NCI-H2171 treated with DMSO at 0.1 percent for 48 hours (cell line): ENCODE results near the gene AGAP6.
"Not testable (repeated sequence)": the region's sequence is repeated elsewhere in the genome, so short reads cannot be mapped to it uniquely, and the experiment has no call there.

Experiments used
- DNase-seq: peaks from one replicate; lab custom pipeline; 2025; lab: John Stamatoyannopoulos, UW

AGAP6 gene

GRCh38 chr10:50025627-50026026 is 37.4 kb downstream of the AGAP6 start:
- DNase-seq: no peak

GRCh38 chr10:50027195-50027594 is 39.0 kb downstream of the AGAP6 start:
- no peak for DNase-seq

GRCh38 chr10:50033481-50033880 is 45.3 kb downstream of the AGAP6 start:
- no peak for DNase-seq

GRCh38 chr10:50035337-50035736 is 47.1 kb downstream of the AGAP6 start:
- not testable (repeated sequence) for DNase-seq

- no peak for DNase-seq
Measured at GRCh38 chr10:50044941-50045664, 56.9 kb downstream of the AGAP6 start.

GRCh38 chr10:50046457-50046856 is 58.3 kb downstream of the AGAP6 start:
- DNase-seq: not testable (repeated sequence)

- not testable (repeated sequence) for DNase-seq
Measured at GRCh38 chr10:50047594-50047993, 59.4 kb downstream of the AGAP6 start.

- not testable (repeated sequence) for DNase-seq
Measured at GRCh38 chr10:50051995-50052660, 63.9 kb downstream of the AGAP6 start.

GRCh38 chr10:50052778-50053376 is 64.7 kb downstream of the AGAP6 start:
- DNase-seq: not testable (repeated sequence)

- not testable (repeated sequence) for DNase-seq
Measured at GRCh38 chr10:50055494-50056292, 67.5 kb downstream of the AGAP6 start.

GRCh38 chr10:50056654-50057053 is 68.4 kb downstream of the AGAP6 start:
- not testable (repeated sequence) for DNase-seq

GRCh38 chr10:50058727-50059126 is 70.5 kb downstream of the AGAP6 start:
- DNase-seq: not testable (repeated sequence)

GRCh38 chr10:50059946-50060345 is 71.7 kb downstream of the AGAP6 start:
- DNase-seq: not testable (repeated sequence)
